ENCODE measurements around the gene HLA-DMA.

- TF ChIP-seq LEF1 (IDR thresholded peaks at IDR 0.05; ENCODE audit: borderline replicate concordance) (no peak), SP1 (IDR thresholded peaks at IDR 0.05) (no peak), BHLHE40 (IDR thresholded peaks at IDR 0.05; ENCODE audit: borderline replicate concordance) (no peak), ZNF384 (IDR thresholded peaks at IDR 0.05) (no peak), ARNT (IDR thresholded peaks at IDR 0.05) (0 out of 2 replicates have a peak, but pooled peaks have one; percentile 3), FOXK2 (IDR thresholded peaks at IDR 0.05) (no peak), CTBP1 (IDR thresholded peaks at IDR 0.05; ENCODE audit: borderline replicate concordance) (no peak), FOXM1 (IDR thresholded peaks at IDR 0.05; ENCODE audit: borderline replicate concordance) (no peak), TARDBP (IDR thresholded peaks at IDR 0.05) (no peak), NFRKB (IDR thresholded peaks at IDR 0.05) (peak; percentile 81), ELF4 (IDR thresholded peaks at IDR 0.05) (no peak), FOXA1 (IDR thresholded peaks at IDR 0.05) (no peak), HDGF (IDR thresholded peaks at IDR 0.05; ENCODE audit: borderline replicate concordance) (peak; percentile 35; the same call in 1 of the 2 replicates), SUZ12 (IDR thresholded peaks at IDR 0.05) (no peak)
Measured at GRCh38 chr6:32972353-32973143, 19.7 kb upstream of the HLA-DMA start.
